Testis (tissue), 3 donors: ENCODE data around the gene CPNE9. TPM values are rescaled to one million over a fixed set of nuclear protein-coding genes. Genes with fewer than 3 reads are reported as not detected.

ENCODE experiments used
- DNase-seq: peaks from one replicate; pipeline ENCODE4 v3.0.0-alpha.2; 2019
- H3K27ac ChIP-seq, 2 donors: fragments of 200-600 bp; sonication (generic); one replicate each; pipeline ENCODE4 v1.5.1; 2019
- H3K27me3 ChIP-seq: fragments of 200-600 bp; sonication (generic); one replicate; pipeline ENCODE4 v1.5.1; 2019
- H3K36me3 ChIP-seq: fragments of 200-600 bp; sonication (generic); one replicate; pipeline ENCODE4 v1.5.1; 2017; ENCODE audit warnings: low read depth; ENCODE audit errors: missing control alignments
- H3K4me1 ChIP-seq: fragments of 200-600 bp; sonication (generic); one replicate; pipeline ENCODE4 v1.5.1; 2019
- H3K4me3 ChIP-seq, 2 donors: fragments of 200-600 bp; sonication (generic); one replicate each; pipeline ENCODE4 v1.5.1; 2017 to 2019
- H3K9me3 ChIP-seq: fragments of 200-600 bp; sonication (generic); one replicate; pipeline ENCODE4 v1.5.1; 2017
- CTCF ChIP-seq, 3 experiments: fragments of 450-650 bp in 2 of 3; fragments of 200-600 bp in 1 of 3; sonication (generic) in 1 of 3; IDR thresholded peaks; one replicate each; pipeline ENCODE4 v1.5.1; 2016 to 2019; ENCODE audit warnings: antibody characterized with exemption in 3 of 3, mild to moderate bottlenecking in 2 of 3, moderate library complexity in 1 of 3
- POLR2A ChIP-seq: fragments of 450-650 bp; IDR thresholded peaks from one replicate; pipeline ENCODE4 v1.6.1; 2017; ENCODE audit warnings: antibody characterized with exemption, mild to moderate bottlenecking, moderate library complexity
- WGBS, 2 donors: methylation state at CpG; one replicate each; pipeline ENCODE4 v1.1.5; 2018; 5-methylcytosine and 5-hydroxymethylcytosine counted together
- intact Hi-C: fragments of 100-400 bp; cut with DNase I; formaldehyde crosslinking; loops from one replicate; pipeline ENCODE4 v1.15.1; 2023; ENCODE audit warnings: low total_unique reads
- polyA plus RNA-seq: library from polyadenylated mRNA; stranded (reverse); fragments of 350-450 nt; fragmentation: Illumina TruSeq; extraction: RNeasy Lipid Tissue Mini Kit (QIAGEN cat#74804); gene quantifications from one replicate; pipeline ENCODE4 v1.2.3, GENCODE V29; 2014; ENCODE audit warnings: low read depth, low replicate concordance; ENCODE audit not compliant: insufficient read depth
- total RNA-seq, 2 donors: library from RNA; depleted of rRNA; stranded (reverse); fragments of >200 nt; gene quantifications; one replicate each; pipeline ENCODE4 v1.2.3, GENCODE V29; 2016

CPNE9 gene
- total and polyA plus RNA-seq, 3 donors from 2014 or later, result 0.31 to 1.4 (median 1.3) TPM

GRCh38 chr3:9760779-9761505, 57.3 kb downstream of the CPNE9 start:
- WGBS, 2 donors, result 84 to 91% methylated on average over 9 to 10 of the region's 10 CpGs
- intact Hi-C loops, result no loop called here
- DNase-seq, result no peak
- no peak overlapping the region for H3K4me3 ChIP-seq
- no peaks in the 10 kb centered on the region for H3K4me1 ChIP-seq
- no peaks in the 10 kb centered on the region for H3K27me3 ChIP-seq
- no peak overlapping the region for H3K27ac ChIP-seq
- TF ChIP-seq CTCF (IDR thresholded peaks at IDR 0.05) (no peak), POLR2A (no peak)
- no peaks in the 10 kb centered on the region for H3K9me3 ChIP-seq
- H3K36me3 ChIP-seq, result peaks cover 4% of the 10 kb centered on the region

GRCh38 chr3:9761919-9762318, 58.3 kb downstream of the CPNE9 start:
- Histone ChIP-seq H3K36me3 (peaks cover under 1% of the 10 kb centered on the region), H3K27ac (no peak overlapping the region)
- WGBS, 2 donors, result 89 to 99% methylated on average over 5 of the region's 5 CpGs

GRCh38 chr3:9762871-9763270, 59.2 kb downstream of the CPNE9 start:
- Histone ChIP-seq H3K4me3 (no peak overlapping the region), H3K27ac (no peak overlapping the region), H3K27me3 (no peaks in the 10 kb centered on the region), H3K36me3 (no peaks in the 10 kb centered on the region), H3K4me1 (peaks cover 10% of the 10 kb centered on the region), H3K9me3 (no peaks in the 10 kb centered on the region)
- DNase-seq, result no peak
- WGBS, 2 donors, result 84 to 94% methylated on average over 8 of the region's 8 CpGs
- intact Hi-C loops, result no loop called here
- TF ChIP-seq CTCF (IDR thresholded peaks at IDR 0.05) (no peak), POLR2A (no peak)

More at GRCh38 chr3:9761919-9762318, 58.3 kb downstream of the CPNE9 start:
- intact Hi-C loops, result no loop called here
- DNase-seq, result no peak
- TF ChIP-seq CTCF (IDR thresholded peaks at IDR 0.05), result no peak
- TF ChIP-seq POLR2A, result no peak
- H3K4me1 ChIP-seq, result no peaks in the 10 kb centered on the region
- no peaks in the 10 kb centered on the region for H3K9me3 ChIP-seq
- H3K27me3 ChIP-seq, result no peaks in the 10 kb centered on the region
- H3K4me3 ChIP-seq, result no peak overlapping the region

GRCh38 chr3:9765865-9766264, 62.2 kb downstream of the CPNE9 start:
- intact Hi-C loops, result no loop called here
- H3K4me3 ChIP-seq, result no peak overlapping the region
- no peaks in the 10 kb centered on the region for H3K27me3 ChIP-seq
- no peak for TF ChIP-seq CTCF (IDR thresholded peaks at IDR 0.05)
- WGBS, 2 donors, result 90 to 93% methylated on average over 4 of the region's 4 CpGs
- H3K4me1 ChIP-seq, result peaks cover 31% of the 10 kb centered on the region
- no peaks in the 10 kb centered on the region for H3K36me3 ChIP-seq
- H3K9me3 ChIP-seq, result no peaks in the 10 kb centered on the region
- H3K27ac ChIP-seq, result no peak overlapping the region
- DNase-seq, result no peak

GRCh38 chr3:9767418-9767817, 63.8 kb downstream of the CPNE9 start:
- H3K27me3 ChIP-seq, result no peaks in the 10 kb centered on the region
- WGBS, 2 donors, result 61 to 71% methylated on average over 7 of the region's 7 CpGs
- no peak overlapping the region for H3K4me3 ChIP-seq
- no peak overlapping the region for H3K27ac ChIP-seq
- H3K4me1 ChIP-seq, result peaks cover 32% of the 10 kb centered on the region
- no peaks in the 10 kb centered on the region for H3K9me3 ChIP-seq
- TF ChIP-seq POLR2A (no peak), CTCF (IDR thresholded peaks at IDR 0.05) (no peak)
- DNase-seq, result no peak
- no peaks in the 10 kb centered on the region for H3K36me3 ChIP-seq
- intact Hi-C loops, result no loop called here
